Memory B cell (primary cell): Measurements from ENCODE around the gene PCDHA5.
A peak's percentile ranks its signal among the peaks of the same experiment; 100 is the strongest.
"Not testable (repeated sequence)": the region's sequence is repeated elsewhere in the genome, so short reads cannot be mapped to it uniquely, and the experiment has no call there.

ENCODE experiments used
- ATAC-seq: fragments of 150-1000 bp; cut with Tn5 transposase; 2 replicates; pipeline ENCODE4 v1.10.0; 2021; ENCODE audit warnings: low read depth, mild to moderate bottlenecking, moderate library complexity
- DNase-seq, 2 donors: peaks; one replicate each; pipeline ENCODE4 v3.0.0; 2022; ENCODE audit warnings: low spot score in 2 of 2
- H3K27ac Mint-ChIP-seq: one replicate; pipeline ENCODE4 v1.8.0; 2022; ENCODE audit warnings: mild to moderate bottlenecking, moderate library complexity, mixed read lengths
- H3K27me3 Mint-ChIP-seq: one replicate; pipeline ENCODE4 v1.8.0; 2022; ENCODE audit warnings: mixed read lengths
- H3K36me3 Mint-ChIP-seq: one replicate; pipeline ENCODE4 v1.8.0; 2022; ENCODE audit warnings: mild to moderate bottlenecking, mixed read lengths
- H3K4me1 Mint-ChIP-seq: one replicate; pipeline ENCODE4 v1.8.0; 2022; ENCODE audit warnings: mixed read lengths
- H3K4me3 Mint-ChIP-seq: one replicate; pipeline ENCODE4 v1.8.0; 2022; ENCODE audit warnings: mild to moderate bottlenecking, moderate library complexity, mixed read lengths
- H3K9me3 Mint-ChIP-seq: one replicate; pipeline ENCODE4 v1.8.0; 2022; ENCODE audit warnings: mixed read lengths

PCDHA5 gene

DNA sequence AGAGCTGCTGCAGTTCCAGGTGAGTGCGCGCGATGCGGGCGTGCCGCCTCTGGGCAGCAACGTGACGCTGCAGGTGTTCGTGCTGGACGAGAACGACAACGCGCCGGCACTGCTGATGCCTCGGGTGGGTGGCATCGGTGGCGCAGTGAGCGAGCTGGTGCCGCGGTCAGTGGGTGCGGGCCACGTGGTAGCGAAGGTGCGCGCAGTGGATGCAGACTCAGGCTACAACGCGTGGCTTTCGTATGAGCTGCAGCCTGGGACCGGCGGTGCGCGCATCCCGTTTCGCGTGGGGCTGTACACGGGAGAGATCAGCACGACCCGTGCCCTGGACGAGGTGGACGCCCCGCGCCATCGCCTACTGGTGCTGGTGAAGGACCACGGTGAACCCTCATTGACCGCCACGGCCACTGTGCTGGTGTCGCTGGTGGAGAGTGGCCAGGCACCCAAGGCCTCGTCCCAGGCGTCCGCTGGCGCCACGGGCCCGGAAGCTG is 18.6 kb upstream of the PCDHA5 start:
- H3K27ac Mint-ChIP-seq = no peak overlapping the region
- no peak overlapping the region for H3K4me3 Mint-ChIP-seq
- peaks cover 2% of the 10 kb centered on the region for H3K27me3 Mint-ChIP-seq
- DNase-seq (no peak), ATAC-seq (no peak)
- no peaks in the 10 kb centered on the region for H3K4me1 Mint-ChIP-seq
- peaks cover 1% of the 10 kb centered on the region for H3K36me3 Mint-ChIP-seq
- H3K9me3 Mint-ChIP-seq = peaks cover 9% of the 10 kb centered on the region

DNA sequence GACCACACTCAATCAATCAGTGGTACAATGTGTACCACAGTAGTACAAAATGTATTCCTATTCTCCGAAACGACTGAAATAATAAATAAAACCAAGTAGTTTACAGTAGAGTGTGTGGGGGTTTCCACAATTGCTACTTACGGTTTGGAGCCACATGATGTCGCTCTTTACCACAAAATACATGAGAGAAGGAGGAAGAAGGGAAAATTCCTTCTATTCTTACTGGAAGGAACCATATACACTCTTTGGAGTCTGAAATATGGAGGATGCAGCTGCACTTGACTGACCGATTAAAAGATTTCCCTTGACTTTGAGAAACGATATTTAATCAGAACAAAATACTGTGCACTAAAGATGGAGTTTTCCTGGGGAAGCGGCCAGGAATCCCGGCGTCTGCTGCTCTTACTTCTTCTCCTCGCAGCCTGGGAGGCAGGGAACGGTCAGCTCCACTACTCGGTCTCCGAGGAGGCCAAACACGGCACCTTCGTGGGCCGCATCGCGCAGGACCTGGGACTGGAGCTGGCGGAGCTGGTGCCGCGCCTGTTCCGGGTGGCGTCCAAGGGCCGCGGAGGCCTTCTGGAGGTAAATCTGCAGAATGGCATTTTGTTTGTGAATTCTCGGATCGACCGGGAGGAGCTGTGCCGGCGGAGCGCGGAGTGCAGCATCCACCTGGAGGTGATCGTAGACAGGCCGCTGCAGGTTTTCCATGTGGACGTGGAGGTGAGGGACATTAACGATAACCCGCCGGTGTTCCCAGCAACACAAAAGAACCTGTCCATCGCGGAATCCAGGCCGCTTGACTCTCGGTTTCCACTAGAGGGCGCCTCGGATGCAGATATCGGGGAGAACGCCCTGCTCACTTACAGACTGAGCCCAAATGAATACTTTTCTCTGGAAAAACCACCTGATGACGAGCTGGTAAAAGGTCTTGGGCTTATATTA is 14.3 kb upstream of the PCDHA5 start, which contains the start of gene PCDHA4:
TSS of gene PCDHA4 (plus strand) at position 235 of the 942 bp plus-strand sequence.
- no peaks in the 10 kb centered on the region for H3K36me3 Mint-ChIP-seq
- peaks cover 9% of the 10 kb centered on the region for H3K9me3 Mint-ChIP-seq
- no peak for ATAC-seq
- no peak within 1 kb of the TSS for H3K27ac Mint-ChIP-seq
- H3K27me3 Mint-ChIP-seq = peaks cover 2% of the 10 kb centered on the region
- DNase-seq = no peak
- peak within 1 kb of the TSS; percentile 27 for H3K4me3 Mint-ChIP-seq
- H3K4me1 Mint-ChIP-seq = no peaks in the 10 kb centered on the region

- not testable (repeated sequence) for DNase-seq, H3K4me1 Mint-ChIP-seq, ATAC-seq, H3K4me3 Mint-ChIP-seq, H3K36me3 Mint-ChIP-seq, H3K27me3 Mint-ChIP-seq, H3K27ac Mint-ChIP-seq
- H3K9me3 Mint-ChIP-seq = peaks cover 13% of the 10 kb centered on the region
Measured at GRCh38 chr5:140808241-140808888, 13.0 kb upstream of the PCDHA5 start.

DNA sequence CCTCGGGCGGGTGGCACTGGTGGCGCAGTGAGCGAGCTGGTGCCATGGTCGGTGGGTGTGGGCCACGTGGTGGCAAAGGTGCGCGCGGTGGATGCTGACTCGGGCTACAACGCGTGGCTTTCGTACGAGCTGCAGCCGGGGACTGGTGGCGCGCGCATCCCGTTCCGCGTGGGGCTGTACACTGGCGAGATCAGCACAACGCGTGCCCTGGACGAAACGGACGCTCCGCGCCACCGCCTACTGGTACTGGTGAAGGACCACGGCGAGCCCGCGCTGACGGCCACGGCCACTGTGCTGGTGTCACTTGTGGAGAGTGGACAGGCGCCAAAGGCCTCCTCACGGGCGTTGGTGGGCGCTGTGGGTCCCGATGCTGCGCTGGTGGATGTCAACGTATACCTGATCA is 12.5 kb upstream of the PCDHA5 start:
- no peak for ATAC-seq
- Mint-ChIP-seq H3K36me3 (peaks cover 3% of the 10 kb centered on the region), H3K27me3 (peaks cover 2% of the 10 kb centered on the region), H3K27ac (no peak overlapping the region), H3K4me3 (no peak overlapping the region), H3K9me3 (peaks cover 12% of the 10 kb centered on the region), H3K4me1 (no peaks in the 10 kb centered on the region)
- no peak for DNase-seq

DNA sequence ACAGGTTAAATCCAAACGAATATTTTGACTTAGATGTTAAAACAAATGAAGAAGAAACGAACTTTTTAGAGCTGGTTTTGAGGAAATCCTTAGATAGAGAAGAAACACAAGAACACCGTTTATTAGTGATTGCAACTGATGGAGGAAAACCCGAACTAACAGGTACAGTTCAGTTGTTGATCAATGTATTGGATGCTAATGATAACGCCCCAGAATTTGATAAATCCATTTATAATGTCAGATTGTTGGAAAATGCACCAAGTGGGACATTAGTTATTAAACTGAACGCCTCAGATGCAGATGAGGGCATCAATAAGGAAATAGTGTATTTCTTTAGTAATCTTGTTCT is 842 bp downstream of the PCDHA5 start:
- Mint-ChIP-seq H3K36me3 (no peaks in the 10 kb centered on the region), H3K27ac (no peak overlapping the region), H3K4me1 (no peaks in the 10 kb centered on the region), H3K9me3 (peaks cover 4% of the 10 kb centered on the region), H3K27me3 (peaks cover 5% of the 10 kb centered on the region), H3K4me3 (no peak overlapping the region)
- DNase-seq (no peak), ATAC-seq (no peak)

DNA sequence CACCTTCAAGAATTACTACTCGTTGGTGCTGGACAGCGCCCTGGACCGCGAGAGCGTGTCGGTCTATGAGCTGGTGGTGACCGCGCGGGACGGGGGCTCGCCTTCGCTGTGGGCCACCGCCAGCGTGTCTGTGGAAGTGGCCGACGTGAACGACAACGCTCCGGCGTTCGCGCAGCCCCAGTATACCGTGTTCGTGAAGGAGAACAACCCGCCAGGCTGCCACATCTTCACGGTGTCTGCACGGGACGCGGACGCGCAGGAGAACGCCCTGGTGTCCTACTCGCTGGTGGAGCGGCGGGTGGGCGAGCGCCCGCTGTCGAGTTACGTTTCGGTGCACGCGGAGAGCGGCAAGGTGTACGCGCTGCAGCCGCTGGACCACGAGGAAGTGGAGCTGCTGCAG is 1.6 kb downstream of the PCDHA5 start:
- not testable (repeated sequence) for H3K9me3 Mint-ChIP-seq, DNase-seq, H3K36me3 Mint-ChIP-seq, H3K4me3 Mint-ChIP-seq, H3K27me3 Mint-ChIP-seq, H3K27ac Mint-ChIP-seq, ATAC-seq, H3K4me1 Mint-ChIP-seq

- Mint-ChIP-seq H3K36me3 (no peaks in the 10 kb centered on the region), H3K9me3 (peaks cover 4% of the 10 kb centered on the region), H3K27me3 (peaks cover 4% of the 10 kb centered on the region), H3K27ac (no peak overlapping the region), H3K4me1 (no peaks in the 10 kb centered on the region), H3K4me3 (no peak overlapping the region)
- DNase-seq (no peak), ATAC-seq (no peak)
Measured at GRCh38 chr5:140823475-140823874, 2.1 kb downstream of the PCDHA5 start.

- no peak for DNase-seq
- H3K27ac Mint-ChIP-seq = no peak within 1 kb of the TSS
- H3K36me3 Mint-ChIP-seq = no peaks in the 10 kb centered on the region
- no peak within 1 kb of the TSS for H3K4me3 Mint-ChIP-seq
- peaks cover 7% of the 10 kb centered on the region for H3K27me3 Mint-ChIP-seq
- ATAC-seq = no peak
- H3K9me3 Mint-ChIP-seq = peaks cover 5% of the 10 kb centered on the region
- H3K4me1 Mint-ChIP-seq = no peaks in the 10 kb centered on the region
Measured at GRCh38 chr5:140827704-140828361, 6.4 kb downstream of the PCDHA5 start, which contains the start of gene PCDHA6. PCDHA6 (plus strand) TSS chr5:140827960; CDS start chr5:140828092, 132 bp downstream.

DNA sequence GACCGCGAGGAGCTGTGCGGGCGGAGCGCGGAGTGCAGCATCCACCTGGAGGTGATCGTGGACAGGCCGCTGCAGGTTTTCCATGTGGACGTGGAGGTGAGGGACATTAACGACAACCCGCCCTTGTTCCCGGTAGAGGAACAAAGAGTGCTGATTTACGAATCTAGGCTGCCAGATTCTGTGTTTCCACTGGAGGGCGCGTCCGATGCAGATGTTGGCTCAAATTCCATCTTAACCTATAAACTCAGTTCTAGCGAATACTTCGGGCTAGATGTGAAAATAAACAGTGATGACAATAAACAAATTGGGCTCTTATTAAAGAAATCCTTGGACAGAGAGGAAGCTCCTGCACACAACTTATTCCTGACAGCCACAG is 6.9 kb downstream of the PCDHA5 start:
- Mint-ChIP-seq H3K27ac (no peak overlapping the region), H3K27me3 (peaks cover 9% of the 10 kb centered on the region), H3K36me3 (no peaks in the 10 kb centered on the region), H3K4me1 (no peaks in the 10 kb centered on the region), H3K9me3 (peaks cover 7% of the 10 kb centered on the region), H3K4me3 (no peak overlapping the region)
- DNase-seq = no peak
- ATAC-seq = no peak

GRCh38 chr5:140829511-140830501 is 8.4 kb downstream of the PCDHA5 start:
- not testable (repeated sequence) for H3K36me3 Mint-ChIP-seq, H3K4me3 Mint-ChIP-seq, DNase-seq, ATAC-seq, H3K4me1 Mint-ChIP-seq, H3K9me3 Mint-ChIP-seq, H3K27ac Mint-ChIP-seq
- H3K27me3 Mint-ChIP-seq = peaks cover 10% of the 10 kb centered on the region

GRCh38 chr5:140833993-140834392 is 12.6 kb downstream of the PCDHA5 start, which contains the start of gene PCDHA7:
PCDHA7 (plus strand) TSS chr5:140834269; CDS start chr5:140834384, 115 bp downstream.
- ATAC-seq (no peak), DNase-seq (no peak)
- peaks cover 2% of the 10 kb centered on the region for H3K36me3 Mint-ChIP-seq
- H3K27me3 Mint-ChIP-seq = peaks cover 8% of the 10 kb centered on the region
- no peak within 1 kb of the TSS for H3K4me3 Mint-ChIP-seq
- no peaks in the 10 kb centered on the region for H3K4me1 Mint-ChIP-seq
- peaks cover 6% of the 10 kb centered on the region for H3K9me3 Mint-ChIP-seq
- no peak within 1 kb of the TSS for H3K27ac Mint-ChIP-seq

DNA sequence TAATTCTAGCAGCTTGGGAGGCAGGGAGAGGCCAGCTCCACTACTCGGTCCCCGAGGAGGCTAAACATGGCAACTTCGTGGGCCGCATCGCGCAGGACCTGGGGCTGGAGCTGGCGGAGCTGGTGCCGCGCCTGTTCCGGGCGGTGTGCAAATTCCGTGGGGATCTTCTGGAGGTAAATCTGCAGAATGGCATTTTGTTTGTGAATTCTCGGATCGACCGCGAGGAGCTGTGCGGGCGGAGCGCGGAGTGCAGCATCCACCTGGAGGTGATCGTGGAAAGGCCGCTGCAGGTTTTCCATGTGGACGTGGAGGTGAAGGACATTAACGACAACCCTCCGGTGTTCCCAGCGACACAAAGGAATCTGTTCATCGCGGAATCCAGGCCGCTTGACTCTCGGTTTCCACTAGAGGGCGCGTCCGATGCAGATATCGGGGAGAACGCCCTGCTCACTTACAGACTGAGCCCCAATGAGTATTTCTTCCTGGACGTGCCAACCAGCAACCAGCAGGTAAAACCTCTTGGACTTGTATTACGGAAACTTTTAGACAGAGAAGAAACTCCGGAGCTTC is 13.1 kb downstream of the PCDHA5 start:
- not testable (repeated sequence) for H3K36me3 Mint-ChIP-seq, H3K4me1 Mint-ChIP-seq, H3K27ac Mint-ChIP-seq, H3K9me3 Mint-ChIP-seq, H3K4me3 Mint-ChIP-seq, H3K27me3 Mint-ChIP-seq, ATAC-seq, DNase-seq
